K562 (cell line): ENCODE data around the gene KIF26B. TPM values are rescaled to one million over a fixed set of nuclear protein-coding genes. Genes with fewer than 3 reads are reported as not detected.

Source experiments
- ATAC-seq: fragments of 200-7000 bp; cut with Tn5 transposase; 3 replicates; pipeline ENCODE4 v1.9.1; 2020; ENCODE audit warnings: moderate library complexity
- BruUV-seq: library from RNA; stranded (reverse); fragments of 400-500 nt; replicated peaks from 2 replicates; lab custom pipeline; 2021; lab: Mats Ljungman, UMichigan
- CTCF ChIA-PET: fragments of 300-600 bp; formaldehyde crosslinking; extraction: SDS; loops from one replicate; lab custom pipeline; 2021; ENCODE audit warnings: low intra/inter-chr PET ratio; lab: Yijun Ruan, JAX
- POLR2A ChIA-PET: fragments of 300-600, 350-650 bp; sonication (Branson Sonifier 250); formaldehyde crosslinking; extraction: SDS; loops from one replicate; lab custom pipeline; 2021; ENCODE audit warnings: antibody characterized with exemption, inconsistent platforms; lab: Yijun Ruan, JAX
- DNase-seq, 4 experiments: peaks; one replicate each; pipeline versions ENCODE4 v3.0.0 to v3.0.0-alpha.2; 2011 to 2018; ENCODE audit warnings: low spot score in 3 of 4, mixed read lengths in 3 of 4; ENCODE audit errors: extremely low read depth in 1 of 4
- FAIRE-seq: peaks from 2 replicates; lab custom pipeline; 2011; peaks lifted over from hg19 to GRCh38; lab: Jason Lieb, UNC
- H2AFZ ChIP-seq: 2 replicates; pipeline ENCODE4 v1.6.0; 2011; ENCODE audit warnings: low read depth, low read length, control low read depth, inconsistent platforms
- H3K27ac ChIP-seq: fragments of 200-600 bp; 3 replicates; pipeline ENCODE4 v1.8.0; 2011; ENCODE audit warnings: low read depth, mild to moderate bottlenecking, control low read depth, inconsistent platforms, low read length, moderate library complexity, mixed read lengths; ENCODE audit errors: extremely low read depth
- H3K27me3 ChIP-seq, 2 experiments: fragments of 300-600 bp in 1 of 2; 2 replicates in 1 of 2; 3 replicates in 1 of 2; pipeline versions ENCODE4 v1.6.0 to v1.8.0; 2011; ENCODE audit warnings: inconsistent platforms in 2 of 2, low read length in 2 of 2, mild to moderate bottlenecking in 1 of 2, mixed read lengths in 1 of 2, moderate library complexity in 1 of 2; ENCODE audit not compliant: control insufficient read depth in 2 of 2, insufficient read depth in 2 of 2
- H3K36me3 ChIP-seq: fragments of 300-600 bp; 3 replicates; pipeline ENCODE4 v1.8.0; 2011; ENCODE audit warnings: mild to moderate bottlenecking, low read length, inconsistent platforms; ENCODE audit not compliant: control insufficient read depth, insufficient read depth
- H3K4me1 ChIP-seq, 2 experiments: fragments of 200-600 bp in 1 of 2; replicated peaks in 1 of 2; 2 replicates in 1 of 2; 3 replicates in 1 of 2; pipeline versions ENCODE4 v1.5.1 to v1.8.0; 2011; ENCODE audit warnings: inconsistent platforms in 2 of 2, low read length in 2 of 2, mild to moderate bottlenecking in 1 of 2, mixed read lengths in 1 of 2, moderate library complexity in 1 of 2; ENCODE audit not compliant: control insufficient read depth in 2 of 2, insufficient read depth in 2 of 2
- H3K4me2 ChIP-seq: 2 replicates; pipeline ENCODE4 v1.6.1; 2011; ENCODE audit warnings: low read length, control low read depth, inconsistent platforms, mixed read lengths; ENCODE audit not compliant: insufficient read depth
- H3K4me3 ChIP-seq: fragments of 200-600 bp; sonication (generic), shearing (Covaris generic); 2 replicates; pipeline ENCODE4 v1.5.1; 2016; ENCODE audit warnings: control low read depth, inconsistent platforms
- H3K79me2 ChIP-seq: fragments of 200-600 bp; 3 replicates; pipeline ENCODE4 v1.8.0; 2011; ENCODE audit warnings: low read length, inconsistent platforms; ENCODE audit not compliant: control insufficient read depth, insufficient read depth
- H3K9ac ChIP-seq, 2 experiments: 2 replicates each; pipeline versions ENCODE4 v1.6.0 to v1.6.1; 2011; ENCODE audit warnings: low read depth in 2 of 2, low read length in 2 of 2, control low read depth in 1 of 2, inconsistent platforms in 1 of 2, mild to moderate bottlenecking in 1 of 2, mixed read lengths in 1 of 2; ENCODE audit not compliant: insufficient read depth in 1 of 2
- H3K9me1 ChIP-seq: one replicate; pipeline ENCODE4 v1.6.0; 2011; ENCODE audit warnings: inconsistent platforms, mild to moderate bottlenecking, low read length, moderate library complexity; ENCODE audit not compliant: control insufficient read depth, insufficient read depth
- H3K9me3 ChIP-seq: replicated peaks from 2 replicates; pipeline ENCODE4 v1.5.1; 2011; ENCODE audit warnings: low read depth, low read length, inconsistent platforms; ENCODE audit not compliant: control insufficient read depth, insufficient read depth
- H4K20me1 ChIP-seq: replicated peaks from 2 replicates; pipeline ENCODE4 v1.6.1; 2011; ENCODE audit warnings: low read length, inconsistent platforms, mixed read lengths; ENCODE audit not compliant: control insufficient read depth, insufficient read depth
- CSDE1 ChIP-seq, 2 experiments: fragments of 450-650 bp; IDR thresholded peaks; 2 replicates each; pipeline ENCODE4 v1.6.1; 2016; ENCODE audit warnings: mild to moderate bottlenecking in 1 of 2
- FIP1L1 ChIP-seq: fragments of 200-400 bp; formaldehyde crosslinking; IDR thresholded peaks from 2 replicates; pipeline ENCODE4 v1.6.1; 2018; ENCODE audit warnings: mild to moderate bottlenecking, low read depth, low read length; ENCODE audit not compliant: poor library complexity, severe bottlenecking
- HNRNPK ChIP-seq: fragments of 200-400 bp; formaldehyde crosslinking; IDR thresholded peaks from one replicate; pipeline ENCODE4 v1.6.1; 2018; ENCODE audit warnings: mild to moderate bottlenecking, low read depth, low read length; ENCODE audit not compliant: poor library complexity, severe bottlenecking
- KLF10 ChIP-seq: fragments of 250-450 bp; sonication (Bioruptor Pico); IDR thresholded peaks from 2 replicates; pipeline ENCODE4 v1.6.1; 2021; ENCODE audit warnings: matching md5 sums
- MAFG ChIP-seq: fragments of 450-650 bp; conservative IDR thresholded peaks from 2 replicates; pipeline ENCODE4 v1.6.1; 2016; ENCODE audit warnings: missing genetic modification characterization, missing compliant biosample characterization
- MEIS2 ChIP-seq: fragments of 450-650 bp; IDR thresholded peaks from 2 replicates; pipeline ENCODE4 v1.6.1; 2014; ENCODE audit warnings: mild to moderate bottlenecking; ENCODE audit not compliant: partially characterized antibody
- NR1H2 ChIP-seq: sonication (generic); formaldehyde crosslinking; IDR thresholded peaks from 2 replicates; pipeline ENCODE4 v1.4.0; 2020; ENCODE audit warnings: mild to moderate bottlenecking, missing genetic modification reagents
- NR2C2 ChIP-seq, 2 experiments: fragments of 200-800 bp in 1 of 2; sonication (Bioruptor generic) in 1 of 2; sonication (generic) in 1 of 2; formaldehyde crosslinking in 1 of 2; IDR thresholded peaks; 2 replicates each; pipeline versions ENCODE4 v1.6.1 to v1.8.0; 2016 to 2022; ENCODE audit warnings: mild to moderate bottlenecking in 1 of 2, missing compliant biosample characterization in 1 of 2, missing genetic modification characterization in 1 of 2, missing genetic modification reagents in 1 of 2
- SMAD1 ChIP-seq: fragments of 150-350 bp; IDR thresholded peaks from 2 replicates; pipeline ENCODE4 v1.6.1; 2014; ENCODE audit warnings: low read length, low read depth; ENCODE audit not compliant: partially characterized antibody
- ZNF347 ChIP-seq: fragments of 450-650 bp; formaldehyde crosslinking; IDR thresholded peaks from 2 replicates; pipeline ENCODE4 v1.4.0; 2020; ENCODE audit warnings: low read depth, mild to moderate bottlenecking, moderate library complexity
- ZNF589 ChIP-seq: fragments of 200-800 bp; sonication (Bioruptor generic); IDR thresholded peaks from 2 replicates; pipeline ENCODE4 v1.6.1; 2016; ENCODE audit warnings: low read depth, missing genetic modification characterization, missing compliant biosample characterization
- WGBS: fragments of 100-300 bp; shearing (Covaris generic); methylation state at CpG from one replicate; pipeline ENCODE4 v1.1.6; 2016; ENCODE audit warnings: low coverage, mixed read lengths; ENCODE audit not compliant: insufficient coverage; ENCODE audit errors: missing lambda C conversion rate; 5-methylcytosine and 5-hydroxymethylcytosine counted together
- in situ Hi-C: fragments of 300-500 bp; cut with MboI; formaldehyde crosslinking; loops from 4 replicates; pipeline ENCODE4 v1.15.0; 2018; ENCODE audit warnings: inconsistent platforms, mixed read lengths
- intact Hi-C: fragments of 100-400 bp; cut with micrococcal nuclease; formaldehyde crosslinking; loops from 2 replicates; pipeline ENCODE4 v1.14.2; 2022
- polyA plus RNA-seq, 8 experiments: library from polyadenylated mRNA; depleted of rRNA in 4 of 8; stranded (reverse) in 5 of 8; unstranded in 3 of 8; fragments of >200 nt; fragmentation: Nextera tagmentation in 2 of 8; fragmentation: Illumina TruSeq in 1 of 8; extraction: Ambion mirVana in 2 of 8; extraction: Trizol in 1 of 8; gene quantifications; 2 replicates each; pipeline versions ENCODE4 v1.2.1 to v1.2.3, GENCODE V29; 2011 to 2014; ENCODE audit warnings: inconsistent platforms in 1 of 8, missing spikeins in 1 of 8
- total RNA-seq, 7 experiments: library from RNA; depleted of rRNA in 6 of 7; stranded (reverse); fragments of >200 nt in 6 of 7; fragmentation: Illumina TruSeq in 2 of 7; extraction: Trizol in 2 of 7; gene quantifications; 2 replicates each; pipeline versions ENCODE4 v1.2.1 to v1.2.3, GENCODE V29; 2011 to 2021; ENCODE audit warnings: low replicate concordance in 1 of 7
- TF ChIP-seq, protein P1 (sequence below), 2 experiments: fragments of 450-650 bp in 1 of 2; sonication (generic) in 1 of 2; formaldehyde crosslinking; conservative IDR thresholded peaks; 2 replicates each; pipeline versions ENCODE4 v1.4.0 to v1.8.1; 2020 to 2022; ENCODE audit warnings: mild to moderate bottlenecking in 1 of 2, missing genetic modification reagents in 1 of 2
- TF ChIP-seq, protein P2 (sequence below): fragments of 450-650 bp; IDR thresholded peaks from 2 replicates; pipeline ENCODE4 v1.6.1; 2016; ENCODE audit warnings: missing biosample characterization, missing genetic modification characterization
- TF ChIP-seq, protein P3 (sequence below): fragments of 450-650 bp; IDR thresholded peaks from 2 replicates; pipeline ENCODE4 v1.6.1; 2016; ENCODE audit warnings: low read depth, mild to moderate bottlenecking, moderate library complexity
- TF ChIP-seq, protein P4 (sequence below): fragments of 450-650 bp; IDR thresholded peaks from 2 replicates; pipeline ENCODE4 v1.6.1; 2016; ENCODE audit warnings: antibody characterized with exemption
- TF ChIP-seq, protein P5 (sequence below): fragments of 450-650 bp; IDR thresholded peaks from 2 replicates; pipeline ENCODE4 v1.7.1; 2018; ENCODE audit warnings: mild to moderate bottlenecking, low read depth; ENCODE audit not compliant: partially characterized antibody

KIF26B gene
- total and polyA plus RNA-seq, 9 of the 15 experiments (the other 6 are each of a cell fraction or from before 2014, with no cell fraction given), result 0.02 to 0.08 (median 0.03) TPM; not detected in 6

DNA sequence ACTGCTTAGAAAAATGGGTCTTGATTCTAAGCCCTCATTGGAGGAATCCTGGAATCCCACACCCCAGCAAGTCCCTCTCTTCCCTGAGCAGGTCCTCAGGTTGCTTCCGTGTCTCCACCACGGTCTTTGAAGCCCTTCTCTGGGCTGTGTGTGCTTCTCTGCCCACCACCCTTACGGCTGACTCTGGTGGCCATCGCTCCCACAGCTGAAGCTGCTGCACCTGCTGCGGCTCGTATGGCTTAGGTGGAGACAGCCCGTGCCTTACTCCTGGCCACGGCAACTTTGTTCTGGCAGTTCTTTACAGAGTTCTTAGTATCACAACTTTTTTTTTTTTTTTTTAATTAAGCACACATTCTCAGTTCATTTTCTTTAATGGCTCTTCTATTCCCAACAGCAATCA is 10.9 kb upstream of the KIF26B start:
- Histone ChIP-seq H3K36me3 (no peaks in the 10 kb centered on the region), H3K27ac (no peak overlapping the region), H3K9ac (peak overlapping the region in 1 of 2 experiments; percentile 47; a peak in 1 of 4 replicates), H3K79me2 (no peaks in the 10 kb centered on the region), H3K27me3 (peaks cover 28 to 48% of the 10 kb centered on the region in 2 experiments), H3K4me3 (no peak overlapping the region), H2AFZ (no peak overlapping the region), H3K9me1 (no peaks in the 10 kb centered on the region), H3K9me3 (no peaks in the 10 kb centered on the region), H3K4me1 (no peaks in the 10 kb centered on the region), H4K20me1 (no peaks in the 10 kb centered on the region; the same call in 1 of the 2 replicates), H3K4me2 (no peak overlapping the region)
- ChIA-PET POLR2A (no interaction called here), CTCF (no interaction called here)
- ATAC-seq (no peak), DNase-seq (no peak), FAIRE-seq (no peak)
- BruUV-seq, result no TSS peak
- intact Hi-C loops (loop anchor here (5.0 kb wide), 1 partner anchor 62 kb away; no protein-coding TSS in a partner anchor), in situ Hi-C loops (no loop called here)
- 3% methylated on average over 8 of the region's 8 CpGs for WGBS
- TF ChIP-seq ZNF347 (CRISPR knock-in tag) (no peak), NR1H2 (CRISPR knock-in tag) (no peak), MAFG (tag) (no peak), KLF10 (CRISPR knock-in tag) (no peak), CSDE1 (IDR thresholded peaks at IDR 0.05) (no peak), SMAD1 (no peak), MEIS2 (no peak), FIP1L1 (no peak), ZNF589 (CRISPR knock-in tag) (no peak), NR2C2 (CRISPR knock-in tag; IDR thresholded peaks at IDR 0.05) (no peak), NR2C2 (tag; IDR thresholded peaks at IDR 0.05) (no peak), HNRNPK (no peak)
- TF ChIP-seq, protein P1, sequence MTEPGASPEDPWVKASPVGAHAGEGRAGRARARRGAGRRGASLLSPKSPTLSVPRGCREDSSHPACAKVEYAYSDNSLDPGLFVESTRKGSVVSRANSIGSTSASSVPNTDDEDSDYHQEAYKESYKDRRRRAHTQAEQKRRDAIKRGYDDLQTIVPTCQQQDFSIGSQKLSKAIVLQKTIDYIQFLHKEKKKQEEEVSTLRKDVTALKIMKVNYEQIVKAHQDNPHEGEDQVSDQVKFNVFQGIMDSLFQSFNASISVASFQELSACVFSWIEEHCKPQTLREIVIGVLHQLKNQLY (CRISPR knock-in tag; conservative IDR thresholded peaks at IDR 0.05), result no peak
- TF ChIP-seq, protein P2, sequence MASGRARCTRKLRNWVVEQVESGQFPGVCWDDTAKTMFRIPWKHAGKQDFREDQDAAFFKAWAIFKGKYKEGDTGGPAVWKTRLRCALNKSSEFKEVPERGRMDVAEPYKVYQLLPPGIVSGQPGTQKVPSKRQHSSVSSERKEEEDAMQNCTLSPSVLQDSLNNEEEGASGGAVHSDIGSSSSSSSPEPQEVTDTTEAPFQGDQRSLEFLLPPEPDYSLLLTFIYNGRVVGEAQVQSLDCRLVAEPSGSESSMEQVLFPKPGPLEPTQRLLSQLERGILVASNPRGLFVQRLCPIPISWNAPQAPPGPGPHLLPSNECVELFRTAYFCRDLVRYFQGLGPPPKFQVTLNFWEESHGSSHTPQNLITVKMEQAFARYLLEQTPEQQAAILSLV (tag), result no peak
- TF ChIP-seq, protein P3, sequence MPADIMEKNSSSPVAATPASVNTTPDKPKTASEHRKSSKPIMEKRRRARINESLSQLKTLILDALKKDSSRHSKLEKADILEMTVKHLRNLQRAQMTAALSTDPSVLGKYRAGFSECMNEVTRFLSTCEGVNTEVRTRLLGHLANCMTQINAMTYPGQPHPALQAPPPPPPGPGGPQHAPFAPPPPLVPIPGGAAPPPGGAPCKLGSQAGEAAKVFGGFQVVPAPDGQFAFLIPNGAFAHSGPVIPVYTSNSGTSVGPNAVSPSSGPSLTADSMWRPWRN, result no peak
- TF ChIP-seq, protein P4, sequence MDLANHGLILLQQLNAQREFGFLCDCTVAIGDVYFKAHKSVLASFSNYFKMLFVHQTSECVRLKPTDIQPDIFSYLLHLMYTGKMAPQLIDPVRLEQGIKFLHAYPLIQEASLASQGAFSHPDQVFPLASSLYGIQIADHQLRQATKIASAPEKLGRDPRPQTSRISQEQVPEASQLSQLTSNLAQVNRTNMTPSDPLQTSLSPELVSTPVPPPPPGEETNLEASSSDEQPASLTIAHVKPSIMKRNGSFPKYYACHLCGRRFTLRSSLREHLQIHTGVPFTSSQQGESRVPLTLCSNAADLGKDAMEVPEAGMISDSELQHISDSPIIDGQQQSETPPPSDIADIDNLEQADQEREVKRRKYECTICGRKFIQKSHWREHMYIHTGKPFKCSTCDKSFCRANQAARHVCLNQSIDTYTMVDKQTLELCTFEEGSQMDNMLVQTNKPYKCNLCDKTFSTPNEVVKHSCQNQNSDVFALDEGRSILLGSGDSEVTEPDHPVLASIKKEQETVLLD, result no peak
- TF ChIP-seq, protein P5, sequence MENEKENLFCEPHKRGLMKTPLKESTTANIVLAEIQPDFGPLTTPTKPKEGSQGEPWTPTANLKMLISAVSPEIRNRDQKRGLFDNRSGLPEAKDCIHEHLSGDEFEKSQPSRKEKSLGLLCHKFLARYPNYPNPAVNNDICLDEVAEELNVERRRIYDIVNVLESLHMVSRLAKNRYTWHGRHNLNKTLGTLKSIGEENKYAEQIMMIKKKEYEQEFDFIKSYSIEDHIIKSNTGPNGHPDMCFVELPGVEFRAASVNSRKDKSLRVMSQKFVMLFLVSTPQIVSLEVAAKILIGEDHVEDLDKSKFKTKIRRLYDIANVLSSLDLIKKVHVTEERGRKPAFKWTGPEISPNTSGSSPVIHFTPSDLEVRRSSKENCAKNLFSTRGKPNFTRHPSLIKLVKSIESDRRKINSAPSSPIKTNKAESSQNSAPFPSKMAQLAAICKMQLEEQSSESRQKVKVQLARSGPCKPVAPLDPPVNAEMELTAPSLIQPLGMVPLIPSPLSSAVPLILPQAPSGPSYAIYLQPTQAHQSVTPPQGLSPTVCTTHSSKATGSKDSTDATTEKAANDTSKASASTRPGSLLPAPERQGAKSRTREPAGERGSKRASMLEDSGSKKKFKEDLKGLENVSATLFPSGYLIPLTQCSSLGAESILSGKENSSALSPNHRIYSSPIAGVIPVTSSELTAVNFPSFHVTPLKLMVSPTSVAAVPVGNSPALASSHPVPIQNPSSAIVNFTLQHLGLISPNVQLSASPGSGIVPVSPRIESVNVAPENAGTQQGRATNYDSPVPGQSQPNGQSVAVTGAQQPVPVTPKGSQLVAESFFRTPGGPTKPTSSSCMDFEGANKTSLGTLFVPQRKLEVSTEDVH, result no peak
